B cell (primary cell): ENCODE measurements around the gene HNRNPK. TPM values are rescaled to one million over a fixed set of nuclear protein-coding genes. Genes with fewer than 3 reads are reported as not detected.

Experiments used
- ATAC-seq: fragments of 200-7000 bp; cut with Tn5 transposase; one replicate; pipeline ENCODE4 v1.10.0; 2021; ENCODE audit warnings: low read depth, mild to moderate bottlenecking, moderate number of reproducible peaks, moderate library complexity
- CTCF ChIA-PET: fragments of 350-600 bp; sonication (Branson Sonifier 250); formaldehyde crosslinking; loops from one replicate; lab custom pipeline; 2021; ENCODE audit warnings: antibody characterized with exemption, inconsistent platforms; lab: Charles Lee
- POLR2A ChIA-PET: fragments of 350-600 bp; sonication (Branson Sonifier 250); formaldehyde crosslinking; loops from one replicate; lab custom pipeline; 2021; ENCODE audit warnings: antibody characterized with exemption; lab: Charles Lee
- DNase-seq: peaks from one replicate; pipeline ENCODE4 v3.0.0; 2013
- H2AFZ ChIP-seq: 2 replicates; pipeline ENCODE4 v1.6.1; 2012; ENCODE audit warnings: mild to moderate bottlenecking, low read depth, low read length; ENCODE audit not compliant: insufficient read depth, poor library complexity, severe bottlenecking
- H3K27ac ChIP-seq, 2 donors: 1 replicate in 1 of 2; 2 replicates in 1 of 2; pipeline ENCODE4 v1.5.1; 2012 to 2013; ENCODE audit warnings: low read length in 2 of 2, mild to moderate bottlenecking in 2 of 2, moderate library complexity in 1 of 2
- H3K27me3 ChIP-seq, 4 experiments: fragments of 200-600 bp in 1 of 4; sonication (generic) in 1 of 4; replicated peaks in 1 of 4; 1 replicate in 2 of 4; 2 replicates in 2 of 4; pipeline versions ENCODE4 v1.6.1 to v1.7.0; 2013 to 2016; ENCODE audit warnings: low read length in 3 of 4, mild to moderate bottlenecking in 2 of 4, mixed read lengths in 1 of 4, moderate library complexity in 1 of 4; ENCODE audit not compliant: insufficient read depth in 4 of 4, control insufficient read depth in 3 of 4; ENCODE audit errors: control extremely low read depth in 1 of 4
- H3K36me3 ChIP-seq, 2 experiments: replicated peaks in 1 of 2; 1 replicate in 1 of 2; 2 replicates in 1 of 2; pipeline versions ENCODE4 v1.6.1 to v1.7.1; 2013; ENCODE audit warnings: low read length in 1 of 2; ENCODE audit not compliant: insufficient read depth in 2 of 2, control insufficient read depth in 1 of 2; ENCODE audit errors: control extremely low read depth in 1 of 2, extremely low read depth in 1 of 2
- H3K4me1 ChIP-seq, 2 donors: fragments of 200-600 bp in 1 of 2; sonication (generic) in 1 of 2; 1 replicate in 1 of 2; 2 replicates in 1 of 2; pipeline versions ENCODE4 v1.5.1 to v1.6.1; 2013 to 2017; ENCODE audit warnings: low read length in 2 of 2; ENCODE audit not compliant: control insufficient read depth in 2 of 2, insufficient read depth in 2 of 2
- H3K4me2 ChIP-seq: replicated peaks from 2 replicates; pipeline ENCODE3; 2012; ENCODE audit warnings: mild to moderate bottlenecking, low read depth, low read length; ENCODE audit not compliant: poor library complexity, severe bottlenecking
- H3K4me3 ChIP-seq, 5 experiments: fragments of 200-600 bp in 1 of 5; sonication (generic) in 1 of 5; 1 replicate in 3 of 5; 2 replicates in 2 of 5; pipeline versions ENCODE4 v1.5.1 to v1.7.0; 2011 to 2016; ENCODE audit warnings: low read length in 4 of 5, mild to moderate bottlenecking in 4 of 5, low read depth in 2 of 5, control low read depth in 1 of 5, moderate library complexity in 1 of 5; ENCODE audit not compliant: insufficient read depth in 1 of 5; ENCODE audit errors: control extremely low read depth in 1 of 5, extremely low read depth in 1 of 5
- H3K79me2 ChIP-seq: fragments of 200-600 bp; sonication (generic); one replicate; pipeline ENCODE4 v1.6.0; 2016; ENCODE audit warnings: low read length; ENCODE audit not compliant: control insufficient read depth, insufficient read depth
- H3K9ac ChIP-seq: fragments of 200-600 bp; sonication (generic); 2 replicates; pipeline ENCODE4 v1.6.1; 2017; ENCODE audit warnings: mild to moderate bottlenecking, low read length, moderate library complexity
- H3K9me3 ChIP-seq, 3 donors: one replicate each; pipeline versions ENCODE4 v1.6.1 to v1.7.1; 2013; ENCODE audit warnings: low read length in 2 of 3; ENCODE audit not compliant: control insufficient read depth in 2 of 3, insufficient read depth in 1 of 3; ENCODE audit errors: control extremely low read depth in 1 of 3
- H4K20me1 ChIP-seq: 2 replicates; pipeline ENCODE4 v1.6.0; 2012; ENCODE audit warnings: mild to moderate bottlenecking, low read length; ENCODE audit not compliant: insufficient read depth, control insufficient read depth, poor library complexity, severe bottlenecking
- H3K27ac Mint-ChIP-seq: one replicate; pipeline ENCODE4 v1.8.0; 2021; ENCODE audit warnings: mixed read lengths
- H3K27me3 Mint-ChIP-seq: one replicate; pipeline ENCODE4 v1.8.0; 2021; ENCODE audit warnings: mixed read lengths
- H3K4me1 Mint-ChIP-seq: one replicate; pipeline ENCODE4 v1.8.0; 2021; ENCODE audit warnings: mixed read lengths
- H3K4me3 Mint-ChIP-seq: one replicate; pipeline ENCODE4 v1.8.0; 2021; ENCODE audit warnings: mixed read lengths
- H3K9me3 Mint-ChIP-seq: one replicate; pipeline ENCODE4 v1.8.0; 2022; ENCODE audit warnings: mixed read lengths; ENCODE audit not compliant: insufficient read depth
- EZH2 ChIP-seq: IDR thresholded peaks from 2 replicates; pipeline ENCODE4 v1.6.1; 2012; ENCODE audit warnings: borderline replicate concordance, low read depth, mild to moderate bottlenecking, moderate library complexity, low read length; ENCODE audit not compliant: insufficient read depth, poor library complexity, severe bottlenecking
- WGBS: methylation state at CpG from one replicate; pipeline ENCODE4 v1.1.5; 2013; ENCODE audit warnings: missing lambda C conversion rate; ENCODE audit not compliant: insufficient coverage; 5-methylcytosine and 5-hydroxymethylcytosine counted together
- intact Hi-C: fragments of 100-400 bp; cut with micrococcal nuclease; formaldehyde crosslinking; loops from one replicate; pipeline ENCODE4 v1.10.0; 2022
- polyA minus RNA-seq: library from RNA; depleted of rRNA, polyadenylated mRNA; stranded (reverse); fragments of >200 nt; gene quantifications from 2 replicates; pipeline ENCODE4 v1.2.3, GENCODE V29; 2012
- polyA plus RNA-seq: library from polyadenylated mRNA; depleted of rRNA; stranded (reverse); fragments of >200 nt; gene quantifications from 2 replicates; pipeline ENCODE4 v1.2.3, GENCODE V29; 2012
- total RNA-seq, 2 donors: library from RNA; stranded (reverse); fragments of 120-200 nt in 1 of 2; gene quantifications; 1 replicate in 1 of 2; 2 replicates in 1 of 2; pipeline versions ENCODE4 v1.2.3 to v1.2.4, GENCODE V29; 2013 to 2022
- TF ChIP-seq, protein P1 (sequence below): fragments of 200-600 bp; IDR thresholded peaks from one replicate; pipeline ENCODE4 v1.8.0; 2022; ENCODE audit warnings: antibody characterized with exemption, mild to moderate bottlenecking

HNRNPK gene
- total RNA-seq (517 and 524 TPM in 2 replicates), polyA plus RNA-seq (210 and 379 TPM in 2 replicates), polyA minus RNA-seq (404 and 555 TPM in 2 replicates)
- total RNA-seq (2013) = 559 TPM

DNA sequence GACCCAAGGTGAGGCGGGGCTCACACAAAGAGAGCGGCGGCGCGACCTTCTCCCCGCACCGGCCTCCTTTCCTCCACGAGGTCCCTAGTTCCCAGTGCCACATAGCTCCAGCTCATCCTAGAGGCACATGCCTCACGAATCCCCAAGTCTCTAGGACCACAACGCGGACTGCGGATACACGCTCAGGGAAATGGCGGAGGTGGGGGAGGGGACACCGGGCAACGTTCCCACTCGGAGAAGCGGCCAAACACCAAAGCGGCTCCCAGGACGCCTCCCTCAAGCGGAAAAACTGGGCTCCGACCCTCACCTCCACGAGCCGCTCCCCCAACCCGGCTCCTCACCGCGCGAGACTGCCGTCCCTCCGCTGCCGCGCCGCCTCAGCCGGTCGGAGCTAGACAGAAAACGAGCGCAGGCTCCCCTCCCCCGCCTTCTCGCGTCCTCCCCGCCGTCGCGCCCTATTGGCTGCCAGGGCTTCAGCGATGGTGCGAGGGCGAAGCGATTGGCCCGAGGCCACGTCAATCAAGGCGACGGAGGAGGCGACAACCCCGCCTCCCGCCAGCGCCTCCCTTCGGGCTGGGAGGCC, at the start of gene HNRNPK:
Gene HNRNPK, minus strand, starts transcription at position 404 of the 583 bp plus-strand sequence. CDS start 1,963 bp downstream, outside the sequence.
- peaks cover 46% of the 10 kb centered on the region for H4K20me1 ChIP-seq
- peaks cover 0 to 34% of the 10 kb centered on the region in 2 experiments for H3K36me3 ChIP-seq
- no peaks in the 10 kb centered on the region for H3K9me3 ChIP-seq
- DNase-seq (peak; percentile 100), ATAC-seq (peak; percentile 79)
- H3K27me3 Mint-ChIP-seq = no peaks in the 10 kb centered on the region
- ChIA-PET CTCF (interaction anchor here (0.8 to 1.4 kb wide), 4 partner anchors 14 to 356 kb away, joined by 3 to 4 read pairs (median 3); partner anchors contain the start of gene KIF27), POLR2A (interaction anchor here (0.6 to 2.7 kb wide), 10 partner anchors 7 to 350 kb away, joined by 3 to 20 read pairs (median 7); partner anchors contain the start of genes KIF27 and UBQLN1)
- H3K4me1 ChIP-seq = peaks cover 18% of the 10 kb centered on the region in 2 donors
- H3K4me2 ChIP-seq = peak within 1 kb of the TSS; percentile 81
- under 1% methylated on average over 53 of the region's 57 CpGs for WGBS
- no peak for TF ChIP-seq EZH2
- TF ChIP-seq, protein P1, sequence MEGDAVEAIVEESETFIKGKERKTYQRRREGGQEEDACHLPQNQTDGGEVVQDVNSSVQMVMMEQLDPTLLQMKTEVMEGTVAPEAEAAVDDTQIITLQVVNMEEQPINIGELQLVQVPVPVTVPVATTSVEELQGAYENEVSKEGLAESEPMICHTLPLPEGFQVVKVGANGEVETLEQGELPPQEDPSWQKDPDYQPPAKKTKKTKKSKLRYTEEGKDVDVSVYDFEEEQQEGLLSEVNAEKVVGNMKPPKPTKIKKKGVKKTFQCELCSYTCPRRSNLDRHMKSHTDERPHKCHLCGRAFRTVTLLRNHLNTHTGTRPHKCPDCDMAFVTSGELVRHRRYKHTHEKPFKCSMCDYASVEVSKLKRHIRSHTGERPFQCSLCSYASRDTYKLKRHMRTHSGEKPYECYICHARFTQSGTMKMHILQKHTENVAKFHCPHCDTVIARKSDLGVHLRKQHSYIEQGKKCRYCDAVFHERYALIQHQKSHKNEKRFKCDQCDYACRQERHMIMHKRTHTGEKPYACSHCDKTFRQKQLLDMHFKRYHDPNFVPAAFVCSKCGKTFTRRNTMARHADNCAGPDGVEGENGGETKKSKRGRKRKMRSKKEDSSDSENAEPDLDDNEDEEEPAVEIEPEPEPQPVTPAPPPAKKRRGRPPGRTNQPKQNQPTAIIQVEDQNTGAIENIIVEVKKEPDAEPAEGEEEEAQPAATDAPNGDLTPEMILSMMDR = no peak
- intact Hi-C loops = loop anchor here (1.0 to 2.0 kb wide), 6 partner anchors 24 to 1961 kb away; partner anchors contain the start of genes IDNK, KIF27 and NAA35
- peak within 1 kb of the TSS; percentile 100 for H3K9ac ChIP-seq
- H3K79me2 ChIP-seq = peaks cover 89% of the 10 kb centered on the region
- peak within 1 kb of the TSS; percentile 100 for H3K27ac Mint-ChIP-seq
- H3K27ac ChIP-seq = peak within 1 kb of the TSS; percentile 99
- peaks cover 36% of the 10 kb centered on the region for H3K4me1 Mint-ChIP-seq
- H3K27me3 ChIP-seq = no peaks in the 10 kb centered on the region
- peak within 1 kb of the TSS; percentile 92 for H3K4me3 Mint-ChIP-seq
- peak within 1 kb of the TSS; percentile 99 for H2AFZ ChIP-seq
- H3K4me3 ChIP-seq = peak within 1 kb of the TSS; percentile 96 to 100 (median 99)
- H3K9me3 Mint-ChIP-seq = no peaks in the 10 kb centered on the region

GRCh38 chr9:84027201-84027600, 47.2 kb upstream of the HNRNPK start:
- no CpG with 5 or more reads among the region's 4 CpGs for WGBS
- Mint-ChIP-seq H3K9me3 (no peaks in the 10 kb centered on the region), H3K4me3 (no peak overlapping the region), H3K4me1 (no peaks in the 10 kb centered on the region), H3K27me3 (peaks cover 9% of the 10 kb centered on the region), H3K27ac (no peak overlapping the region)
- Histone ChIP-seq H3K9ac (no peak overlapping the region), H3K27me3 (peaks cover 0 to 4% (median under 1%) of the 10 kb centered on the region in 4 experiments), H4K20me1 (no peaks in the 10 kb centered on the region), H3K4me2 (no peak overlapping the region), H3K79me2 (no peaks in the 10 kb centered on the region), H3K4me3 (no peak overlapping the region), H3K27ac (no peak overlapping the region), H3K36me3 (no peaks in the 10 kb centered on the region), H3K9me3 (no peaks in the 10 kb centered on the region), H2AFZ (no peak overlapping the region), H3K4me1 (no peaks in the 10 kb centered on the region)
- intact Hi-C loops = no loop called here
- ATAC-seq = no peak
- no peak for TF ChIP-seq EZH2
- TF ChIP-seq, protein P1 = no peak
- no peak for DNase-seq
- POLR2A ChIA-PET = no interaction called here
- CTCF ChIA-PET = no interaction called here
